Panc1 (cell line): ENCODE results near the gene FNDC11.

Source experiments
- POLR2AphosphoS5 ChIP-seq: IDR thresholded peaks from 2 replicates; pipeline ENCODE4 v1.6.1; 2012; ENCODE audit warnings: mild to moderate bottlenecking, low read depth, low read length, moderate library complexity
- SIN3A ChIP-seq: IDR thresholded peaks from 2 replicates; pipeline ENCODE4 v1.6.1; 2012; ENCODE audit warnings: low read depth, mild to moderate bottlenecking, low read length, moderate library complexity, borderline replicate concordance; ENCODE audit not compliant: insufficient read depth
- TCF7L2 ChIP-seq: IDR thresholded peaks from 2 replicates; pipeline ENCODE4 v1.6.1; 2011; ENCODE audit warnings: mild to moderate bottlenecking, low read depth, low read length, inconsistent platforms
- TF ChIP-seq, protein P1 (sequence below): fragments of 450-650 bp; IDR thresholded peaks from 2 replicates; pipeline ENCODE4 v1.5.1; 2017; ENCODE audit warnings: mild to moderate bottlenecking
- TF ChIP-seq, protein P2 (sequence below), 2 experiments: IDR thresholded peaks; 2 replicates each; pipeline ENCODE4 v1.6.1; 2011 to 2012; ENCODE audit warnings: low read depth in 2 of 2, control low read depth in 1 of 2, low read length in 1 of 2, mild to moderate bottlenecking in 1 of 2, moderate library complexity in 1 of 2; ENCODE audit not compliant: insufficient read depth in 1 of 2

DNA sequence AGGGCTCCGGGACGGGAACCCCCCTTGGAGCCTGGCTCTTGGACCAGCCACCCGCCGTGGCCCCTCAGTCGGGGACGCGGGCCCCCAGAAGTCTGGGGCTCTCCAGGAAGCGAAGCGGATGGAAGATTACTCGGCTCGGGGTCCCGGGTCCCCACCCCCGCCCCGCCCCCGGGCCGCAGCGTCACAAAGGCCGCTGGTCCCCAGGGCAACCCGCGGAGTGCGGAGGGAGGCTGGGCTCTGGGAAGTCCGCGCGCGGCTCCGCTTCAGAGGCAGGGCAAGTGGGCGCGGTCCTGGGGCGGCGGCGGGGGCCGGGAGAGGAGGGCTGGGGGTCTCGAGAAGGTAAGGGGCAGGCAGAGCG lies at the start of gene FNDC11:
- TF ChIP-seq POLR2AphosphoS5: no peak
- TF ChIP-seq, protein P1, sequence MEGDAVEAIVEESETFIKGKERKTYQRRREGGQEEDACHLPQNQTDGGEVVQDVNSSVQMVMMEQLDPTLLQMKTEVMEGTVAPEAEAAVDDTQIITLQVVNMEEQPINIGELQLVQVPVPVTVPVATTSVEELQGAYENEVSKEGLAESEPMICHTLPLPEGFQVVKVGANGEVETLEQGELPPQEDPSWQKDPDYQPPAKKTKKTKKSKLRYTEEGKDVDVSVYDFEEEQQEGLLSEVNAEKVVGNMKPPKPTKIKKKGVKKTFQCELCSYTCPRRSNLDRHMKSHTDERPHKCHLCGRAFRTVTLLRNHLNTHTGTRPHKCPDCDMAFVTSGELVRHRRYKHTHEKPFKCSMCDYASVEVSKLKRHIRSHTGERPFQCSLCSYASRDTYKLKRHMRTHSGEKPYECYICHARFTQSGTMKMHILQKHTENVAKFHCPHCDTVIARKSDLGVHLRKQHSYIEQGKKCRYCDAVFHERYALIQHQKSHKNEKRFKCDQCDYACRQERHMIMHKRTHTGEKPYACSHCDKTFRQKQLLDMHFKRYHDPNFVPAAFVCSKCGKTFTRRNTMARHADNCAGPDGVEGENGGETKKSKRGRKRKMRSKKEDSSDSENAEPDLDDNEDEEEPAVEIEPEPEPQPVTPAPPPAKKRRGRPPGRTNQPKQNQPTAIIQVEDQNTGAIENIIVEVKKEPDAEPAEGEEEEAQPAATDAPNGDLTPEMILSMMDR: no peak
- TF ChIP-seq, protein P2, sequence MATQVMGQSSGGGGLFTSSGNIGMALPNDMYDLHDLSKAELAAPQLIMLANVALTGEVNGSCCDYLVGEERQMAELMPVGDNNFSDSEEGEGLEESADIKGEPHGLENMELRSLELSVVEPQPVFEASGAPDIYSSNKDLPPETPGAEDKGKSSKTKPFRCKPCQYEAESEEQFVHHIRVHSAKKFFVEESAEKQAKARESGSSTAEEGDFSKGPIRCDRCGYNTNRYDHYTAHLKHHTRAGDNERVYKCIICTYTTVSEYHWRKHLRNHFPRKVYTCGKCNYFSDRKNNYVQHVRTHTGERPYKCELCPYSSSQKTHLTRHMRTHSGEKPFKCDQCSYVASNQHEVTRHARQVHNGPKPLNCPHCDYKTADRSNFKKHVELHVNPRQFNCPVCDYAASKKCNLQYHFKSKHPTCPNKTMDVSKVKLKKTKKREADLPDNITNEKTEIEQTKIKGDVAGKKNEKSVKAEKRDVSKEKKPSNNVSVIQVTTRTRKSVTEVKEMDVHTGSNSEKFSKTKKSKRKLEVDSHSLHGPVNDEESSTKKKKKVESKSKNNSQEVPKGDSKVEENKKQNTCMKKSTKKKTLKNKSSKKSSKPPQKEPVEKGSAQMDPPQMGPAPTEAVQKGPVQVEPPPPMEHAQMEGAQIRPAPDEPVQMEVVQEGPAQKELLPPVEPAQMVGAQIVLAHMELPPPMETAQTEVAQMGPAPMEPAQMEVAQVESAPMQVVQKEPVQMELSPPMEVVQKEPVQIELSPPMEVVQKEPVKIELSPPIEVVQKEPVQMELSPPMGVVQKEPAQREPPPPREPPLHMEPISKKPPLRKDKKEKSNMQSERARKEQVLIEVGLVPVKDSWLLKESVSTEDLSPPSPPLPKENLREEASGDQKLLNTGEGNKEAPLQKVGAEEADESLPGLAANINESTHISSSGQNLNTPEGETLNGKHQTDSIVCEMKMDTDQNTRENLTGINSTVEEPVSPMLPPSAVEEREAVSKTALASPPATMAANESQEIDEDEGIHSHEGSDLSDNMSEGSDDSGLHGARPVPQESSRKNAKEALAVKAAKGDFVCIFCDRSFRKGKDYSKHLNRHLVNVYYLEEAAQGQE (IDR thresholded peaks at IDR 0.05; ENCODE audit: insufficient read depth in 1 of 2, low read depth in 2 of 2, low read length in 1 of 2): no peak
- TF ChIP-seq TCF7L2: no peak
- TF ChIP-seq SIN3A: no peak
